Gastrocnemius medialis (tissue), 4 donors: ENCODE results near the gene EIF4H. TPM values are rescaled to one million over a fixed set of nuclear protein-coding genes. Genes with fewer than 3 reads are reported as not detected.

Experiments used
- ATAC-seq, 2 donors: fragments of 150-250 bp; one replicate each; pipeline ENCODE4 v1.9.1; 2016
- DNase-seq, 2 donors: peaks; one replicate each; pipeline ENCODE4 v3.0.0-alpha.2; 2019
- H3K27ac ChIP-seq, 4 donors: fragments of 200-600 bp; sonication (generic); 1 replicate in 1 of 4; 2 replicates in 3 of 4; pipeline ENCODE4 v1.5.1; 2016 to 2018; ENCODE audit warnings: mild to moderate bottlenecking in 2 of 4, moderate library complexity in 1 of 4
- H3K27me3 ChIP-seq, 3 donors: fragments of 200-600 bp; sonication (generic) in 2 of 3; 1 replicate in 1 of 3; 2 replicates in 2 of 3; pipeline versions ENCODE4 v1.5.1 to v1.6.0; 2016 to 2019; ENCODE audit warnings: mild to moderate bottlenecking in 1 of 3, moderate library complexity in 1 of 3
- H3K36me3 ChIP-seq, 2 donors: fragments of 200-600 bp; sonication (generic) in 1 of 2; one replicate each; pipeline ENCODE4 v1.5.1; 2017 to 2018
- H3K4me1 ChIP-seq, 2 donors: fragments of 200-600 bp; sonication (generic) in 1 of 2; one replicate each; pipeline ENCODE4 v1.5.1; 2016 to 2017; ENCODE audit warnings: mild to moderate bottlenecking in 2 of 2
- H3K4me3 ChIP-seq, 4 donors: fragments of 200-600 bp; sonication (generic) in 3 of 4; 1 replicate in 1 of 4; 2 replicates in 3 of 4; pipeline ENCODE4 v1.5.1; 2016 to 2019; ENCODE audit warnings: mild to moderate bottlenecking in 2 of 4
- H3K9me3 ChIP-seq, 3 donors: fragments of 200-600 bp; sonication (generic) in 2 of 3; 1 replicate in 1 of 3; 2 replicates in 2 of 3; pipeline ENCODE4 v1.5.1; 2016 to 2019
- CTCF ChIP-seq, 5 experiments: fragments of 450-650 bp in 3 of 5; fragments of 200-600 bp in 2 of 5; sonication (generic) in 2 of 5; IDR thresholded peaks in 4 of 5; conservative IDR thresholded peaks in 1 of 5; 1 replicate in 4 of 5; 2 replicates in 1 of 5; pipeline ENCODE4 v1.5.1; 2016 to 2019; ENCODE audit warnings: antibody characterized with exemption in 5 of 5, mild to moderate bottlenecking in 3 of 5, moderate library complexity in 3 of 5
- POLR2A ChIP-seq, 2 donors: fragments of 450-650 bp; IDR thresholded peaks; one replicate each; pipeline ENCODE4 v1.6.1; 2017; ENCODE audit warnings: antibody characterized with exemption in 2 of 2, mild to moderate bottlenecking in 2 of 2, moderate library complexity in 2 of 2
- in situ Hi-C, 4 donors: fragments of 200-750 bp; cut with MboI; loops; one replicate each; pipeline versions ENCODE4 v1.15.0 to v1.8.0; 2017; ENCODE audit warnings: low sequenced_read_pairs in 4 of 4
- intact Hi-C: fragments of 100-400 bp; cut with DNase I; formaldehyde crosslinking; loops from one replicate; pipeline ENCODE4 v1.15.1; 2023; ENCODE audit warnings: low total_unique reads
- total RNA-seq, 4 donors: library from RNA; depleted of rRNA; stranded (reverse); fragments of >200 nt; gene quantifications; one replicate each; pipeline versions ENCODE4 v1.1.0 to v1.2.3, GENCODE V29; 2016

Gene EIF4H
- total RNA-seq, 4 donors from 2014 or later = 247 to 430 (median 309) TPM

- DNase-seq = no peak
- Histone ChIP-seq H3K36me3 (no peaks in the 10 kb centered on the region), H3K4me3 (no peak overlapping the region), H3K4me1 (no peaks in the 10 kb centered on the region), H3K27me3 (no peaks in the 10 kb centered on the region), H3K9me3 (no peaks in the 10 kb centered on the region), H3K27ac (no peak overlapping the region)
- intact Hi-C loops (no loop called here), in situ Hi-C loops (no loop called here)
- no peak for ATAC-seq
- TF ChIP-seq POLR2A (IDR thresholded peaks at IDR 0.05) (no peak), CTCF (IDR thresholded peaks at IDR 0.05 in 4 of 5, conservative IDR thresholded peaks at IDR 0.05 in 1 of 5) (no peak)
Observed at GRCh38 chr7:74134117-74134620, 40.0 kb upstream of the EIF4H start.

- TF ChIP-seq POLR2A (IDR thresholded peaks at IDR 0.05) (no peak), CTCF (IDR thresholded peaks at IDR 0.05 in 4 of 5, conservative IDR thresholded peaks at IDR 0.05 in 1 of 5) (no peak)
- no peak overlapping the region for H3K4me3 ChIP-seq
- H3K27ac ChIP-seq = no peak overlapping the region
- no peaks in the 10 kb centered on the region for H3K9me3 ChIP-seq
- no peaks in the 10 kb centered on the region for H3K27me3 ChIP-seq
- no peaks in the 10 kb centered on the region for H3K4me1 ChIP-seq
- no peaks in the 10 kb centered on the region for H3K36me3 ChIP-seq
- ATAC-seq (no peak), DNase-seq (no peak)
- in situ Hi-C loops (no loop called here), intact Hi-C loops (no loop called here)
Observed at GRCh38 chr7:74138334-74138867, 35.8 kb upstream of the EIF4H start.

GRCh38 chr7:74138945-74139843 lies 35.0 kb upstream of the EIF4H start:
- Histone ChIP-seq H3K27ac (no peak overlapping the region), H3K27me3 (no peaks in the 10 kb centered on the region), H3K9me3 (no peaks in the 10 kb centered on the region), H3K4me3 (no peak overlapping the region), H3K4me1 (no peaks in the 10 kb centered on the region), H3K36me3 (no peaks in the 10 kb centered on the region)
- TF ChIP-seq POLR2A (IDR thresholded peaks at IDR 0.05) = no peak
- TF ChIP-seq CTCF (IDR thresholded peaks at IDR 0.05 in 4 of 5, conservative IDR thresholded peaks at IDR 0.05 in 1 of 5) = no peak
- in situ Hi-C loops = no loop called here
- DNase-seq (peak in 1 of 2 donors; percentile 35), ATAC-seq (peak; percentile 49 to 72)
- intact Hi-C loops = no loop called here

DNA sequence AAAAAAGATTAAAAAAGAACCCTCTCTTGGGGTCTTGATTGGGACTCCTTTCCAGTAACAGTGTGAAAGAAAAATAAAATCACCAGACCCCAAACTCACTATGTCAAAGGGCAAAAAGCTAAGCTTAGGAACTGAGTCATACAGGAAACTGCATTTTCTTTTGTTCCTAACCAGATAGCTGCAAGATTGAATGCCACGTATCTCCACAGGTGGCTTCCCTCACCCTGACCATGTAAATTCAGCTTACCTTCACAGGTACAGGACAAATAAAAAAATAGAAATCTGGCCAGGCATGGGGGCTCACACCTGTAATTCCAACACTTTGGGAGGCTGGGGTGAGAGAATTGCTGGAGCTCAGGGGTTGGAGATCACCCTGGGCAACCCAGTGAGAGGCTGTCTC lies 32.5 kb upstream of the EIF4H start:
- TF ChIP-seq POLR2A (IDR thresholded peaks at IDR 0.05) (no peak), CTCF (IDR thresholded peaks at IDR 0.05 in 4 of 5, conservative IDR thresholded peaks at IDR 0.05 in 1 of 5) (no peak)
- no peak for ATAC-seq
- intact Hi-C loops = no loop called here
- Histone ChIP-seq H3K4me1 (no peaks in the 10 kb centered on the region), H3K9me3 (no peaks in the 10 kb centered on the region), H3K36me3 (no peaks in the 10 kb centered on the region), H3K27ac (no peak overlapping the region), H3K27me3 (no peaks in the 10 kb centered on the region), H3K4me3 (no peak overlapping the region)
- DNase-seq = no peak
- in situ Hi-C loops = no loop called here
